ENCODE results near the gene OXLD1.
"Not testable (repeated sequence)": the region's sequence is repeated elsewhere in the genome, so short reads cannot be mapped to it uniquely, and the experiment has no call there.

The OXLD1 gene

DNA sequence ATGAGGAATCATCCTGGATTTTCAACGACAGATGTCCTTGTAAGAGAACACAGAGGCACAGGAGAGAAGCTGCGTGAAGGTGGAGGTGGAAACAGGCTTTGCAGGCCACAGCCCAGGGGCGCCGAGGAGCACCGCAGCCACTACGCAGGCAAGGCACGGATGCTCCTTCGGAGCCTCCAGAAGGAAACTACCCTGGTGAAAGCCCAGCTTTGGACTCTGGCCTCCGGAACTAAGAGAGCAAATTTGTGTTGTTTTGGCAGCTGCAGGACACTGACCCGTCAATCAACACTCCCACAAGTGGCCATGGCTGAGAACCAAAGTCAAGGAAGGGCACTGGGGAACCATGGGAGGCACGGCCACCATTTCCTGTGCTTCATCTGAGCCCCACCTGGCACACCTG is 13.7 kb upstream of the OXLD1 start:
- peaks cover 26% of the 10 kb centered on the region for H3K4me1 Mint-ChIP-seq
- H3K9me3 Mint-ChIP-seq = no peaks in the 10 kb centered on the region
- no peak overlapping the region for H3K27ac Mint-ChIP-seq
- peaks cover 13% of the 10 kb centered on the region for H3K36me3 Mint-ChIP-seq (ENCODE audit: low read depth)
- ATAC-seq (no peak), DNase-seq (no peak)
- H3K4me3 Mint-ChIP-seq = no peak overlapping the region
- H3K27me3 Mint-ChIP-seq = peaks cover 2% of the 10 kb centered on the region

DNA sequence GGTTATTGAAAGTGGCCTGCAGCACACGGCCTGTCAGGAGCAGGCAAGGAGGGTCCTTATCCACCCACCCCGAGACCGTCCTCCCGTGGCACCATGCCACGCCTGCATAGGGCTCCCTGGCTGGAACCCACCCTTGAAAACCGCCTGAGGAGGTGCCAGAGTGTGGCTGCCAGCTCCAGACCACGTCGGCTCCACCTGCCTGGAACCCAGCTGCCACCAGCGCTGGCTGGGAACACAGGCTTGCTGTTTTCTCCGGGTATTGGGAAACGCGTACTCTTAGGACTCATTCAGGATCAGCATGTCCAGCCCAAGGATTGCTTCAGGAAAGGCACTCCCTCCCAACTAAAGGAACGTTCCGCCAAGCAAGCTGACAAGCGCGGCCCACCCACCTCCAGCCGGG is 10.5 kb upstream of the OXLD1 start:
- ATAC-seq = no peak
- H3K36me3 Mint-ChIP-seq (ENCODE audit: low read depth) = peaks cover 12% of the 10 kb centered on the region
- peaks cover 4% of the 10 kb centered on the region for H3K4me1 Mint-ChIP-seq
- no peaks in the 10 kb centered on the region for H3K9me3 Mint-ChIP-seq
- DNase-seq = no peak
- no peak overlapping the region for H3K4me3 Mint-ChIP-seq
- H3K27me3 Mint-ChIP-seq = no peaks in the 10 kb centered on the region
- no peak overlapping the region for H3K27ac Mint-ChIP-seq

DNA sequence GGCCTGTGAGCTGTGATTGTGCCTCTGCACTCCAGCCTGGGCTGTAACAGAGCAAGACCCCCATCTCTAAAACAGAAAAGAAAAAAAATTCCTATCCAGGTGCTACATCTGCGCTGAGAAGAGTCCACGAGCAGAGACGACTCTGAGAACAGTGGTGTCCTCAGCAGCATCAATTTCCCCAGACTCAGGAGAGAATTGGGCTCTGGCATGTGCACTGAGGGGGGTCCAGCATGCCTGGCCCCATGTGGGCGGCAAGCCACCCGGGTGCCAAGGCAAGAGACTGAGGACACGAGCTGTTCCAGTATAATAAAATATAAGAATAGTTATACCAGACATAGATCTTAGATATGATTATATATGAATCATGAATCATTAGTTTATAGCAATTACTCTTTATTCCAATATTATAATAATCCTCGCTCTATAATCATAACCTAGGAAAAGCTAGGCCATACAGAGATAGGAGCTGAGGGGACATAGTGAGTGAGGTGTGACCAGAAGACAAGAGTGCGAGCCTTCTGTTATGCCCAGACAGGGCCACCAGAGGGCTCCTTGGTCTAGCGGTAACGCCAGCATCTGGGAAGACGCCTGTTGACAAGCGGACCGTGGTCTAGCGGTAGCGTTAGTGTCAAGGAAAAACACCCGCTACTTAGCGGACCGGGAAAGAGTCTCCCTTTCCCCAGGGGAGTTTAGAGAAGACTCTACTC is 9.3 kb upstream of the OXLD1 start:
- not testable (repeated sequence) for H3K27ac Mint-ChIP-seq, H3K4me1 Mint-ChIP-seq, H3K9me3 Mint-ChIP-seq, H3K4me3 Mint-ChIP-seq, H3K27me3 Mint-ChIP-seq, ATAC-seq
- DNase-seq = peak; percentile 25
- H3K36me3 Mint-ChIP-seq (ENCODE audit: low read depth) = peaks cover 16% of the 10 kb centered on the region

DNA sequence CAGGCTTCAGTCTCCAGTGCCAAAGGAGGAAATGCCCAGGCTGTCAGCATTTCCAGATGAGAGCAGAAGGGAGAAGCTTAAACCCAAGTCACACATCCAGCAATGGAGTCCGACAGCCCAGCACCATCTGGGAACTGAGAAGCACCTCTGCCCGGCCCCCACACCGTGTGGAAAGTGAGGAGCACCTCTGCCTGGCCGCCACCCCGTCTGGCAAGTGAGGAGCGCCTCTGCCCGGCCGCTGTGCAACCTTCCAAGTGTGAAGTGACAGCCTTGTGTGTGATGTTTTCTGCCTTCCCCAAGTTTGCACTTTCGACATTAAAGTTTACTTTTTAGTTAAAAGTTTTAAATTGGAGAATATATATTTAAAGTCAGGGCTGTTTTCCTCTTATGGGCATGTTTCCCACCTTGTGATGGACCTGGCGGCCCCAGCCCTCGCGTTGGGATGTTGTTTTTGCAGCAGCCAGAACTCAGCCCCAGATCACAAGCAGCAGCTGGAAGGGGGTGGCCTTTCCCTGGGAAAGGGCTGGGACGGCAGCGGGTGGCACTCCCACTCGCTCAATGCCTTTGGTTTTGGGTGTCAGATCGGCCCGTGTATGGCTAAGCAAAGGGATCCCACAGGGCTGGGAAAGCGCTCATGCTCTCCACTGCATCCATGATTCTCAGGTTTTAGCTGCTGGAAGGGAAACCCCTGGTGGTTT is 7.3 kb upstream of the OXLD1 start:
- Mint-ChIP-seq H3K36me3 (ENCODE audit: low read depth) (peaks cover 19% of the 10 kb centered on the region), H3K4me3 (no peak overlapping the region), H3K27ac (no peak overlapping the region), H3K27me3 (no peaks in the 10 kb centered on the region), H3K9me3 (no peaks in the 10 kb centered on the region), H3K4me1 (peaks cover 4% of the 10 kb centered on the region)
- no peak for ATAC-seq
- no peak for DNase-seq

GRCh38 chr17:81672954-81673353 is 6.5 kb upstream of the OXLD1 start:
- Mint-ChIP-seq H3K27me3 (no peaks in the 10 kb centered on the region), H3K9me3 (no peaks in the 10 kb centered on the region), H3K4me3 (no peak overlapping the region), H3K36me3 (ENCODE audit: low read depth) (peaks cover 25% of the 10 kb centered on the region), H3K4me1 (peaks cover 10% of the 10 kb centered on the region), H3K27ac (no peak overlapping the region)
- ATAC-seq = no peak
- DNase-seq = no peak

- Mint-ChIP-seq H3K4me3 (no peak overlapping the region), H3K27me3 (no peaks in the 10 kb centered on the region), H3K27ac (no peak overlapping the region), H3K36me3 (ENCODE audit: low read depth) (peaks cover 29% of the 10 kb centered on the region), H3K9me3 (no peaks in the 10 kb centered on the region), H3K4me1 (peaks cover 14% of the 10 kb centered on the region)
- ATAC-seq (no peak), DNase-seq (no peak)
Measured at GRCh38 chr17:81672504-81672903, 6.1 kb upstream of the OXLD1 start.

GRCh38 chr17:81667754-81668153 is 1.3 kb upstream of the OXLD1 start:
- no peak for ATAC-seq
- Mint-ChIP-seq H3K4me3 (peak overlapping the region; percentile 97), H3K36me3 (ENCODE audit: low read depth) (peaks cover 39% of the 10 kb centered on the region), H3K27me3 (no peaks in the 10 kb centered on the region), H3K9me3 (no peaks in the 10 kb centered on the region), H3K4me1 (peaks cover 49% of the 10 kb centered on the region), H3K27ac (peak overlapping the region; percentile 85)
- DNase-seq = peak; percentile 16

DNA sequence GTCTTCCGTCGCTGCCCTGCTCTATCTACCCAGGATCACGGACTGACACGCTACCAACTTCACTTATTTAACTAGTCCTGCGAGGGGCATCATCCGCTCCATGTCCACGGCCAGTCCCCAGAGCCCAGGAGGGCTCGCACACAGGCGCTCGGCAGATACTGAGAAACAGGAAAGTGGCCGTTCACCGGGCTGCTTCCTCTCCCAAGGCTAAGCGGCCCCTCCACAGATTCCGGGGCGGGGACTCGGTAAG is 388 bp downstream of the OXLD1 start:
- peak overlapping the region; percentile 98 for H3K27ac Mint-ChIP-seq
- peaks cover 31% of the 10 kb centered on the region for H3K36me3 Mint-ChIP-seq (ENCODE audit: low read depth)
- DNase-seq (no peak), ATAC-seq (peak; percentile 5)
- peaks cover 49% of the 10 kb centered on the region for H3K4me1 Mint-ChIP-seq
- H3K27me3 Mint-ChIP-seq = no peaks in the 10 kb centered on the region
- no peaks in the 10 kb centered on the region for H3K9me3 Mint-ChIP-seq
- H3K4me3 Mint-ChIP-seq = peak overlapping the region; percentile 97

DNA sequence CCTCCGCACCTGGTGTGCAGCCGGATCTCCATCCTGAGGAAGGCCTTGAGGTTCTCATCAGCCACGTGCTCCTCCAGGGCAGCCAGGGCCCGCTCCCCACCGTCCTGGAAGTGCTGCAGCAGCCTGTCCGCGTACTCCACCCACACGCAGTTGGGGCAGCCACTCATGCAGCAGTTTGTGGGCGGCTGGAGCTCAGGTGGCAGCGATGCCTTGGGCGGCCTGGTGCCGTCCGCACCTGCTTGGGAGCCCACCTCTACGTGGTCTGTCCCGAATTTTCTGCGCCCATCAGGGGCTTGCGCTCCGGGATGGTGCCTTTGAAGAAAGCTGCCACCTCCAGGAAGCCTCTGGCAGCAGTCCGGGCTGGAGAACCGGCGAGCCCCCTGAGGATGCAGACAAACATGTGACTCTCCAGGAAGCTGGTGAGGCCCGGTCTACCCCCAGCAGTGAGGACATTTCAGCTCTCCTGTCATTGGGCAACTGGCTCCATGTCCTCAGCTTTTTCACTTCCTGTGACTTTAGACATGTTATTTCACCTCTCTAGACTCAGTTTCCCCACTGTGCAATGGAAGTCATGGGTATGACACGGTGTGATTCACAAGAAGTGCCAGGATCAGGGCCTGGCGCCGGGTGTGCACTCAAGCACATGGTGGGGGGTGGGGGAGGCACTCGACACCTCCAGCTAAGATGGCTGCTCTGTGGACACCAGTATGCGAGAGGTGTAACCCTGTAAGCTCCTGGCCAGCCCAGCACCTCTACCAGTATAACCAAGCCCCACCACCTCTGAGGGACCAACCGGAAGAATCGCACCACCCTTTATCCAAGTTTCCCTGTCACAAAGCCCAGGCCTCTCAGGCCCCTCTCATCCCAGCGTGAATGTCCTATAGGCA is 957 bp downstream of the OXLD1 start:
- DNase-seq = peak; percentile 74
- H3K4me3 Mint-ChIP-seq = peak overlapping the region; percentile 97
- H3K9me3 Mint-ChIP-seq = no peaks in the 10 kb centered on the region
- peak overlapping the region; percentile 98 for H3K27ac Mint-ChIP-seq
- H3K4me1 Mint-ChIP-seq = peaks cover 49% of the 10 kb centered on the region
- no peaks in the 10 kb centered on the region for H3K27me3 Mint-ChIP-seq
- H3K36me3 Mint-ChIP-seq (ENCODE audit: low read depth) = peaks cover 30% of the 10 kb centered on the region
- ATAC-seq = peak; percentile 37

DNA sequence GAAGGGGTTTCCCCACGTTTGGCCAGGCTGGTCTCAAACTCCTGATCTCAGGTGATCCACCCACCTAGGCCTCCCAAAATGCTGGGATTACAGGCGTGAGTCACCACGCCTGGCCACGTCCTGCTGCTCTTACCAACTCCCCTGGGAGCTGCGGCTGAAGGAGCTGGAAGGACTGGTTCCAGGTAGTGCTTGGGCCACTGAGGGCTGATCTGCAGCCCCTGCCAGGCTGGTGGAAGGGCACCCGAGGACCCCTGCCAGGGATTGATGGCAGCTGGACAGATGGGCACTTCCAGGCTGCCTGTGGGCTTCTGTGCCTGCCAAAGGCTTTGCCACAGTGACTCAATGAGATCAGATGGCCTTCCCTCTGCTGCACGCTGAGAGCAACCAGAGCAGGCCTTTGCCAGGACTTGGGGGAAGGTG is 2.3 kb downstream of the OXLD1 start:
- H3K9me3 Mint-ChIP-seq = no peaks in the 10 kb centered on the region

DNA sequence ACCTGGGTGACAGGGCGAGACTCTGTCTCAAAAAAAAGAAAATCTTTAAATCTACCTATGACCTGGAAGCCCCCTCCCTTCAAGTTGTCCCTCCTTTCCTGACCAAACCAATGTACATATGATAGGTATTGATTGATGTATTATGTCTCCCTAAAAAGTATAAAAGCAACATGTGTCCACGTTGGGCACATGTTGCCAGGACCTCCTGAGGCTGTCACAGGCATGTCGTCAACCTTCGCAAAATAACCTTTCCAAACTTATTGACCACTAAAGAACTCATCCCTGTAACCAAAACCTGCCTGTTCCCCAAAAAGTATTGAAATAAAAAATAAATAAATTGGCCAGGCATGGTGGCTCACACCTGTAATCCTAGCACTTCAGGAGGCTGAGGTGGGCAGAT is 4.4 kb downstream of the OXLD1 start:
- Mint-ChIP-seq H3K36me3 (ENCODE audit: low read depth) (peaks cover 16% of the 10 kb centered on the region), H3K9me3 (no peaks in the 10 kb centered on the region), H3K4me1 (peaks cover 36% of the 10 kb centered on the region), H3K4me3 (no peak overlapping the region), H3K27ac (no peak overlapping the region), H3K27me3 (no peaks in the 10 kb centered on the region)
- ATAC-seq = no peak
- DNase-seq = no peak

More for the DNA sequence above, 2.3 kb downstream of the OXLD1 start:
- no peaks in the 10 kb centered on the region for H3K27me3 Mint-ChIP-seq
- H3K36me3 Mint-ChIP-seq (ENCODE audit: low read depth) = peaks cover 27% of the 10 kb centered on the region
- peak overlapping the region; percentile 98 for H3K27ac Mint-ChIP-seq
- peaks cover 49% of the 10 kb centered on the region for H3K4me1 Mint-ChIP-seq
- DNase-seq (no peak), ATAC-seq (no peak)
- peak overlapping the region; percentile 45 for H3K4me3 Mint-ChIP-seq

GRCh38 chr17:81660441-81660840 is 6.0 kb downstream of the OXLD1 start:
- H3K4me3 Mint-ChIP-seq = no peak overlapping the region

DNA sequence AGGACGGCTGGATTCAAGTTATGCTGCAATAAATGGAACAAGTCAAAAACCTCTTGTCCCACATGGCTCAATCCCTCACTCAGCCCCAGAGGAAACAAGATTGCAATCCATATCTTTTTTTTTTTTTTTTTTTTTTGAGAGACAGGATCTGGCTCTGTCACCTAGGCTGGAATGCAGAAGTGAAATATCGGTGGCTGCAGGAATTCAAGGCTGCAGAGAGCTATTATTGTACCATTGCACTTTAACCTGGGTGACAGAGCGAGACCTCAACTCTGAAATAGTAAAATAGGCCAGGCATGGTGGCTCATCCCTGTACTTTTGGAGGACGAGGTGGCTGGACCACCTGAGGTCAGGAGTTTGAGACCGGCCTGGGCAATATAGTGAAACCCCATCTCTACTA is 7.4 kb downstream of the OXLD1 start:
- Mint-ChIP-seq H3K27ac (no peak overlapping the region), H3K27me3 (no peaks in the 10 kb centered on the region), H3K4me1 (peaks cover 15% of the 10 kb centered on the region), H3K36me3 (ENCODE audit: low read depth) (peaks cover under 1% of the 10 kb centered on the region), H3K4me3 (no peak overlapping the region), H3K9me3 (no peaks in the 10 kb centered on the region)
- ATAC-seq (no peak), DNase-seq (no peak)

More at GRCh38 chr17:81660441-81660840, 6.0 kb downstream of the OXLD1 start:
- no peaks in the 10 kb centered on the region for H3K27me3 Mint-ChIP-seq
- H3K4me1 Mint-ChIP-seq = peaks cover 29% of the 10 kb centered on the region
- ATAC-seq = no peak
- peaks cover 10% of the 10 kb centered on the region for H3K36me3 Mint-ChIP-seq (ENCODE audit: low read depth)
- H3K9me3 Mint-ChIP-seq = no peaks in the 10 kb centered on the region
- no peak for DNase-seq
- no peak overlapping the region for H3K27ac Mint-ChIP-seq

DNA sequence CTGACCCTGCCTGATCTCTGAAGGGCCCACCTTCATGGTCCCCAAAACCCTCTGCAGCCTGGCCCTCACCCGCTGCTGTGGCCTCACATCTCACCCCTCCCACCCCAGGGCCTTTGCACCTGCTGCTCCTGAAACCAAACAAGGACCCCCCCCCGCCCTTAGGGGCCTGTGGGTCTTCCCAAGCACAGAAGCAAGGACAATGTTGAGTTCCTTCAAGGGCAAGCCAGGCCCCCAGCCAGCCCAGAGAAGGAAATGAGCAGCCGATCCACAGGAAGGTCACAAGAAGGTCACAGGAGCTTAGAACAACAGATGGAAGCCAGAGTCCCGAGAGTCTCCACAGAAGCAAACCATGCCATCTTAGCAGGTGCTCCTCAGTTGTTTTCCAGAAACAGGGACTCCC is 9.6 kb downstream of the OXLD1 start:
- H3K4me1 Mint-ChIP-seq = peaks cover 10% of the 10 kb centered on the region
- no peaks in the 10 kb centered on the region for H3K27me3 Mint-ChIP-seq
- DNase-seq = no peak
- no peaks in the 10 kb centered on the region for H3K9me3 Mint-ChIP-seq
- H3K36me3 Mint-ChIP-seq (ENCODE audit: low read depth) = no peaks in the 10 kb centered on the region
- no peak for ATAC-seq
- H3K4me3 Mint-ChIP-seq = no peak overlapping the region
- H3K27ac Mint-ChIP-seq = no peak overlapping the region
